ENCODE data around the gene LILRB3. TPM values are rescaled to one million over a fixed set of nuclear protein-coding genes. Genes with fewer than 3 reads are reported as not detected.
"Not testable (repeated sequence)": the region's sequence is repeated elsewhere in the genome, so short reads cannot be mapped to it uniquely, and the experiment has no call there.

LILRB3 gene
- total RNA-seq, 2 experiments from 2014 or later: 0.35 TPM; not detected in 1

DNA sequence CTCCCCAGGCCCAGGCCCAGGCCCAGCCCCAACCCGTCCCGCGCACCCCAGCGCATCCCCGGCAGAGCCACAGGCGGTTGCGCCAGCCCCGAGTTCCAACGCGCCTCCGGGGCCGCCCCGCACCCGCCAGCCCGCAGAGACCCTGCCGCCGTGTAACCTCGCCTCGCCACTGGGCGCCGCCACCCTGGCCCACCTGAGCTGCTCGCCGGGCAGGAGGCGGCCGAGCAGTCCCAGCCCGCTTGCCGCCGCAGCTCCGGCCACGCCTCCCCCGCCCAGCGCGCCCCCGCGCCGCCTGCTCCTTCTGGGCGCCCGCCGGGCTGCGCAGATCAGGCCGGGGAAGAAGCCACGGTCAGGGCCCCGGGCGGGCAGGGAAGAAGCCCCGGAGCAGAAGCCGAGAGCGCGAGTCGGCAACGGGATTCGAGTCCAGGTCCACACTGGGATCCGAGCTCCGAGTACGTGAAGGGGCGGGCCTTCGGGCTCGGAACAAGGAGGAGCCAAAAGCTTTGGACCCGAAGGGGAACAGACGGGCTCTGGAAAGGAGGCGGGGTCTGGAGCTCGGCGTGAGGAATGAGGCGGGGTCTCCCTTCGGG is 33.6 kb downstream of the LILRB3 start, which contains the start of gene MBOAT7:
Gene MBOAT7 (minus strand): TSS at position 436 of the 590 bp plus-strand sequence. CDS start 1,072 bp downstream, outside the sequence.
- Mint-ChIP-seq H3K27ac (peak within 1 kb of the TSS; percentile 95), H3K4me1 (peaks cover 38% of the 10 kb centered on the region), H3K9me3 (ENCODE audit: low read depth) (no peaks in the 10 kb centered on the region), H3K27me3 (no peaks in the 10 kb centered on the region), H3K36me3 (peaks cover 17% of the 10 kb centered on the region), H3K4me3 (peak within 1 kb of the TSS; percentile 80)
- ATAC-seq (peak; percentile 8), DNase-seq (no peak)
- CTCF ChIA-PET: interaction anchor here (0.6 to 5.1 kb wide), 16 partner anchors 8 to 518 kb away, joined by 3 to 33 read pairs (median 4); partner anchors contain the start of genes CNOT3, LENG1, PRPF31 and RPS9

GRCh38 chr19:54188215-54188871 is 34.5 kb downstream of the LILRB3 start:
- DNase-seq: peak; percentile 79
- peaks cover 37% of the 10 kb centered on the region for H3K4me1 Mint-ChIP-seq
- CTCF ChIA-PET: interaction anchor here (1.3 to 5.1 kb wide), 10 partner anchors 12 to 78 kb away, joined by 3 to 33 read pairs (median 8); partner anchors contain the start of genes CNOT3, LENG1, PRPF31 and RPS9

DNA sequence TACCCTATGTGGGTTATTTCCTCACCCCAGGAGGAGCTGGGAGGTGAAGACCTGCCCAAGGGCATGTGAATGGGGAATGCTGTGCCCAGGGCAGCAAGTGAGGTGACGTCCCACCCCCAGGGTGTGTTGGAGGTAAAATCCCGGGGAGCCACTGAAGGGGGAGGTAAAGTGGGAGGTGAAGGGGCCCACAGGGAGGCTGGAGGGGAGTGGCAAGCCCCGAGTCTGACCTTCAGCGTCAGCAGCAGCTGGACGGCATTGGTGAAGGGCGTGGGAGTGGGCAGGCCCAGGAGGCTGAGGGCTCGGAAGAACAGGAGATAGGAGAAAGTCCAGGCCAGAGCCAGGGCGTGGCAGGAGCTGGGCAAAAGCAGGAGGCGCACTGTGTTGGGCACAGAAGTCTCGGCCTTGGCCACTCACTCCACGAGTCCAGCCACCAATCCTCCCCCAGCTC is 35.8 kb downstream of the LILRB3 start:
- ATAC-seq (no peak), DNase-seq (no peak)
- H3K4me1 Mint-ChIP-seq: peaks cover 24% of the 10 kb centered on the region
- H3K9me3 Mint-ChIP-seq (ENCODE audit: low read depth): no peaks in the 10 kb centered on the region
- H3K27me3 Mint-ChIP-seq: no peaks in the 10 kb centered on the region
- no peak overlapping the region for H3K27ac Mint-ChIP-seq
- peaks cover 12% of the 10 kb centered on the region for H3K36me3 Mint-ChIP-seq
- CTCF ChIA-PET: interaction anchor here (2.6 kb wide), 1 partner anchor 17 kb away, joined by 6 read pairs; no protein-coding TSS in a partner anchor
- peak overlapping the region; percentile 80 for H3K4me3 Mint-ChIP-seq

More at GRCh38 chr19:54188215-54188871, 34.5 kb downstream of the LILRB3 start:
- Mint-ChIP-seq H3K36me3 (peaks cover 16% of the 10 kb centered on the region), H3K27ac (peak overlapping the region; percentile 83), H3K27me3 (no peaks in the 10 kb centered on the region), H3K4me3 (peak overlapping the region; percentile 80), H3K9me3 (ENCODE audit: low read depth) (no peaks in the 10 kb centered on the region)
- ATAC-seq: no peak

- no peaks in the 10 kb centered on the region for H3K27me3 Mint-ChIP-seq
- no peaks in the 10 kb centered on the region for H3K9me3 Mint-ChIP-seq (ENCODE audit: low read depth)
- H3K27ac Mint-ChIP-seq: no peak overlapping the region
- ATAC-seq (no peak), DNase-seq (no peak)
- CTCF ChIA-PET: interaction anchor here (2.6 kb wide), 1 partner anchor 17 kb away, joined by 6 read pairs; no protein-coding TSS in a partner anchor
- peaks cover 20% of the 10 kb centered on the region for H3K4me1 Mint-ChIP-seq
- peaks cover 12% of the 10 kb centered on the region for H3K36me3 Mint-ChIP-seq
- no peak overlapping the region for H3K4me3 Mint-ChIP-seq
Measured at GRCh38 chr19:54186351-54186750, 36.5 kb downstream of the LILRB3 start.

- no peaks in the 10 kb centered on the region for H3K9me3 Mint-ChIP-seq (ENCODE audit: low read depth)
- H3K27me3 Mint-ChIP-seq: no peaks in the 10 kb centered on the region
- H3K36me3 Mint-ChIP-seq: peaks cover 16% of the 10 kb centered on the region
- peaks cover 15% of the 10 kb centered on the region for H3K4me1 Mint-ChIP-seq
- CTCF ChIA-PET: interaction anchor here (0.6 to 2.5 kb wide), 4 partner anchors 10 to 695 kb away, joined by 3 to 10 read pairs (median 4); partner anchors contain the start of gene TMC4
- ATAC-seq: no peak
- DNase-seq: no peak
- no peak overlapping the region for H3K27ac Mint-ChIP-seq
- H3K4me3 Mint-ChIP-seq: no peak overlapping the region
Measured at GRCh38 chr19:54183431-54183830, 39.4 kb downstream of the LILRB3 start.

- H3K4me3 Mint-ChIP-seq; ATAC-seq; DNase-seq; H3K9me3 Mint-ChIP-seq (ENCODE audit: low read depth); H3K4me1 Mint-ChIP-seq; H3K27ac Mint-ChIP-seq; H3K27me3 Mint-ChIP-seq: not testable (repeated sequence)
- CTCF ChIA-PET: interaction anchor here (1.1 to 2.5 kb wide), 4 partner anchors 8 to 84 kb away, joined by 3 to 10 read pairs (median 4); partner anchors contain the start of genes MBOAT7 and TMC4
- peaks cover 15% of the 10 kb centered on the region for H3K36me3 Mint-ChIP-seq
Measured at GRCh38 chr19:54181894-54182293, 40.9 kb downstream of the LILRB3 start.

DNA sequence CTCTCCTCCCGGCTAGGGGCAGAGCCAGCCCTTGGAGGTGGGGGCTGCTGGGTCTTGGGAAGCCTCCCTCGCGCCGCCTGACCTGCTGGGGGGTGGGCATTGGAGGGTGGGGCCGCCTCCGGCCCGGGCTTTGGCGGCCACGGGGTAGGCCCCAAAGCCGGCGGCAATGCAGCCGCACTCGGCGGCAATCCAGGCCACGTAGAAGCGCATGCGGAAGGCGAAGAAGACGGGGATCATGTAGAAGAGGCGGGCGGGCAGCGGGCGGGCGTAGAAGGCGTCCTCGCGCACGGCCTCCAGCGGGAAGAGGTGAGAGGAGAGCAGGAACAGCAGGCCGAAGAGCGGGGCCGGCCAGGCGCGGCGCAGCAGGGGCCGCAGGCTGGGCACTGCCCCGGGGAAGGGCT is 42.1 kb downstream of the LILRB3 start:
- no peaks in the 10 kb centered on the region for H3K4me1 Mint-ChIP-seq
- no peak for DNase-seq

DNA sequence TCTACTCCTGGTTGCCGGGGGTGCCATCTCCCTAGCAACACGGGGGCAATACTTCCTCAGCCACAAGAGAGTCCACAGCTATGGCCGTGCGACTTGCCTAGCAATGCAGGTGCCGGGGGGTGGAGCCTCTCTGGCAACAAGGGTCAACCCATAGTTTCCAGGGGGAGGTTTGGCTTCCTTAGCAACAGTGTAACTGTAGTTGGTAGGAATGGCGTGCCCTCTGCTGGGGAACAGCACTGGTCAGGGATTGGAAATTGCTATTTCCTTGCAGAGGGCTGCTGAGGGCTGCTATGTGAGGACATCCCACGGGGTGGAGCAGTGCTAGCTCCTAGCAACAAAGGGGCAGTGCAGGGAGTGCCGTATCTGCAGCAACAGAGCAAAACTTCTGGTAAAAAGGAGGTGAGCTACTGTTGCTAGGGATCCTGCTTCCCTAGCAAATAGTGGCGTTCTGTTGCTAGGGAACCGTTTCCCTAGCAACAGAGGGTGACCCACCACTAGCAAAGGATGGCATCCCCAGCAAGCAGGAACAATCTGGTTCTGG is 42.8 kb downstream of the LILRB3 start:
- Mint-ChIP-seq H3K27me3 (no peaks in the 10 kb centered on the region), H3K27ac (no peak overlapping the region), H3K4me3 (no peak overlapping the region), H3K9me3 (ENCODE audit: low read depth) (no peaks in the 10 kb centered on the region), H3K36me3 (peaks cover 8% of the 10 kb centered on the region), H3K4me1 (no peaks in the 10 kb centered on the region)
- ATAC-seq (no peak), DNase-seq (no peak)
- CTCF ChIA-PET: no interaction called here

More for the DNA sequence above, 42.1 kb downstream of the LILRB3 start:
- Mint-ChIP-seq H3K9me3 (ENCODE audit: low read depth) (no peaks in the 10 kb centered on the region), H3K4me3 (no peak overlapping the region), H3K27ac (no peak overlapping the region), H3K36me3 (peaks cover 11% of the 10 kb centered on the region), H3K27me3 (no peaks in the 10 kb centered on the region)
- CTCF ChIA-PET: interaction anchor here (1.1 kb wide), 1 partner anchor 9 kb away, joined by 3 read pairs; the partner anchor contains the start of gene MBOAT7
- no peak for ATAC-seq

DNA sequence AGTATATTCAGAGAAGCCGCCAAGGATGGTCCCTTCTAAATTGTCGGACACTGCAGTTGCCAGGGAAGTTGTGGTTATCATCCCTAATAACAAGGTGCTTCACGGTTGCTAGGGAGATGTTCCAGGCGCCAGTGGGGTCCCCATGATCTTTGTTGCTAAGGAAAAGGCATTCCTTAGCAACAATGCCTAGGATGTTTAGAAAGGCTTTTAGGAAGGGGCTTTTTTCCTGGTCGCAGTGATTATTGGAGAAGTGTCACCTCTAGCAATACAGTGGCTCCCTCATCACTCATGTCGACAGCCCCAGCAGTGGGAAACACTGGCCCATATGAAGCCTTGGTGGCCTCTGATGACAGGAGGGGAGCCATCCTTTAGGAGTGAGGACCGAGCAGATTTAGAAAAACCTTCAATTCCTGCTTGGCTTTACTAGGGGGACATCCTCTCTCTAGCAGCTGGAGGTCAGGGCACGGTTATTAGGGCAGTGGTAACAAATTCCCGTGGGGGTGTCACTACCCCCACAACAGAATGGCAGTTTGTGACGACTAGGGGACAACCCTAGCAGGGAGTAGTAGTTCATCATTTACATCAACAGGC is 43.5 kb downstream of the LILRB3 start:
- Mint-ChIP-seq H3K36me3 (peaks cover 8% of the 10 kb centered on the region), H3K4me1 (no peaks in the 10 kb centered on the region), H3K27ac (no peak overlapping the region), H3K27me3 (no peaks in the 10 kb centered on the region), H3K9me3 (ENCODE audit: low read depth) (no peaks in the 10 kb centered on the region), H3K4me3 (no peak overlapping the region)
- no peak for ATAC-seq
- no peak for DNase-seq
- CTCF ChIA-PET: interaction anchor here (1.0 kb wide), 1 partner anchor 87 kb away, joined by 3 read pairs; no protein-coding TSS in a partner anchor

GRCh38 chr19:54178581-54179261 is 44.1 kb downstream of the LILRB3 start:
- Mint-ChIP-seq H3K9me3 (ENCODE audit: low read depth) (no peaks in the 10 kb centered on the region), H3K27me3 (no peaks in the 10 kb centered on the region), H3K4me3 (no peak overlapping the region), H3K36me3 (peaks cover 8% of the 10 kb centered on the region), H3K4me1 (no peaks in the 10 kb centered on the region), H3K27ac (no peak overlapping the region)
- peak; percentile 58 for DNase-seq
- CTCF ChIA-PET: interaction anchor here (1.0 kb wide), 1 partner anchor 87 kb away, joined by 3 read pairs; no protein-coding TSS in a partner anchor
- ATAC-seq: peak; percentile 92

DNA sequence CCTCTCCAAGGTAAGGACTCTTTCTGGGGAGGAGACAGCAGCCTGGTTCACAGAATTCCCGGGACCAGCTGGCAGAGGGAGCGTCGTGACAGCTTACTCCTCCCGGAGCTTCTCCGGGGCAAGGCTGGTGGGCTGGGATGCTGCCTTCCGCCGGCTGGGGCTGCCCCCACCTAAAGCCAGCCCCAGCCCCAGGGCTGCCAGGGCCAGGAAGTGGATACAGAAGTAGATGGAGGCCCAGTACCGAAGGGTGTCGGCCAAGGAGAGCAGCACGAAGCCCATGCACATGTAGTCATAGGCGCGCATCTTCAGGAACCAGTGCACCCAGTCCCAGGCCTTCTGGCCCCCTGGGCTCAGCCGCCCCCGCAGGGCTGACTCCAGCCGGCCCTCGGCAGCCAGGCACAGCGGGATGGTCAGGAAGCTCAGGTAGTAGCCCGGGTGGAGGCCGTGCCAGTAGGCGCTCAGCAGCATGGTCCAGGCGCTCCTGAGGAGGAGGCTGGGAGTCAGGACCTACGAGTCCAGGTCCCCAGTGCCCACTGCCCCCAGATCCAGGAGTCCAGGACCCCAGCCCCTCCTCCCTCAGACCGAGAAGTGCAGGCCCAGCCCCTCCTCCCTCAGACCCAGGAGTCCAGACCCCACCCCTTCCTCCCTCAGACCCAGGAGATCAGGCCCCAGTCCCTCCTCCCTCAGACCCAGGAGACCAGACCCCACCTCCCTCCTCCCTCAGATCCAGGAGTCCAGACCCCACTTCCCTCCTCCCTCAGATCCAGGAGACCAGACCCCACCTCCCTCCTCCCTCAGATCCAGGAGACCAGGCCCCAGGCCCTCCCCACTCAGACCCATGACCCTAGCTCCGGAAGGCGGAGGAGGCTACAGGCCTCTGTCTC is 48.6 kb downstream of the LILRB3 start:
- H3K36me3 Mint-ChIP-seq: peaks cover 7% of the 10 kb centered on the region
- no peak overlapping the region for H3K27ac Mint-ChIP-seq
- no peaks in the 10 kb centered on the region for H3K9me3 Mint-ChIP-seq (ENCODE audit: low read depth)
- CTCF ChIA-PET: interaction anchor here (1.2 to 1.9 kb wide), 2 partner anchors 9 to 92 kb away, joined by 3 to 5 read pairs; no protein-coding TSS in a partner anchor
- no peak overlapping the region for H3K4me3 Mint-ChIP-seq
- no peaks in the 10 kb centered on the region for H3K4me1 Mint-ChIP-seq
- no peak for ATAC-seq
- no peaks in the 10 kb centered on the region for H3K27me3 Mint-ChIP-seq
- no peak for DNase-seq

DNA sequence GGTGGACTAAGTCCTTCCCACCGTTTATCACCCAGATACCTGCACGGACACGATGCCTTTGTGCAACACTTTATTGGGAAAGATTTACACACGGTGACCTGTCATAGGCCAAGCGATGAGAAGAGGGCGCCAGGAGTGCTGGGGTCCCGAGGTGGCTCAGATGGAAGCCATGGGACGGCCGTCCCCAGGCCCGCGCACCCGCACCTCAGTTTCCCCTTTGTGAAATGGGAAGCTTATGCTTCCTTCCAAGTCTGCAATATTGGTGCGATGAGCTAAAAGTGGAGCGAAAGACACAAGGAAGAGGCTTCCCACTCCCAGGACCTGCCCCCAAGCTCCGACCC is 49.5 kb downstream of the LILRB3 start:
- CTCF ChIA-PET: interaction anchor here (1.0 to 1.9 kb wide), 3 partner anchors 10 to 92 kb away, joined by 3 to 5 read pairs (median 5); partner anchors contain the start of gene MBOAT7
- H3K27me3 Mint-ChIP-seq: no peaks in the 10 kb centered on the region
- no peak for DNase-seq
- H3K27ac Mint-ChIP-seq: no peak overlapping the region
- H3K36me3 Mint-ChIP-seq: peaks cover 4% of the 10 kb centered on the region
- no peak overlapping the region for H3K4me3 Mint-ChIP-seq
- no peaks in the 10 kb centered on the region for H3K4me1 Mint-ChIP-seq
- no peaks in the 10 kb centered on the region for H3K9me3 Mint-ChIP-seq (ENCODE audit: low read depth)
- no peak for ATAC-seq
